Mammary epithelial cell (primary cell): ENCODE data around the gene LBX2.

ENCODE experiments used
- EZH2 ChIP-seq: IDR thresholded peaks from 2 replicates; pipeline ENCODE4 v1.6.1; 2012; ENCODE audit warnings: low read length, inconsistent platforms, borderline replicate concordance
- TF ChIP-seq, protein P1 (sequence below), 2 donors: IDR thresholded peaks in 1 of 2; conservative IDR thresholded peaks in 1 of 2; 2 replicates each; pipeline ENCODE4 v1.5.1; 2011 to 2012; ENCODE audit warnings: inconsistent platforms in 2 of 2, low read length in 2 of 2, mild to moderate bottlenecking in 2 of 2, control low read depth in 1 of 2, low read depth in 1 of 2; ENCODE audit not compliant: insufficient read depth in 1 of 2; ENCODE audit errors: extremely low read depth in 1 of 2

DNA sequence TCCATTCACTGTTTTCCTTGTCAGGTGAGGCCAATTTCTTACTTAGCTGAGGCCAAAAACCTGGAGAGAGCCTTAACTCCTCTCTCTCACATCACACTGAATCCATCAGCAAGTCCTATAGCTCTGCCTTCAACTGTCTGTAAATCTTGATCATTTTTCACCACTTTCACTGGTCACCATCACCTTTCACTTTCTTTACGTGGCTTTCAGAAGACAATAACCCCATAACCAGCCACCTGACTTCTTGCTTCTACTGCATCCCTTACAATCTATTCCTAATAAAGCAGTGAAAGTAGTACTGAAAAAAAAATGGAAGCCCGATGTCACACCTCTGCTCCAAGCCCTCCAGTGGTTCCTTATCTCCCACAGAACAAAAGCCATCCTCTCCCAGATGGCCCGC lies 46.6 kb upstream of the LBX2 start:
- TF ChIP-seq EZH2, result no peak
- TF ChIP-seq, protein P1, sequence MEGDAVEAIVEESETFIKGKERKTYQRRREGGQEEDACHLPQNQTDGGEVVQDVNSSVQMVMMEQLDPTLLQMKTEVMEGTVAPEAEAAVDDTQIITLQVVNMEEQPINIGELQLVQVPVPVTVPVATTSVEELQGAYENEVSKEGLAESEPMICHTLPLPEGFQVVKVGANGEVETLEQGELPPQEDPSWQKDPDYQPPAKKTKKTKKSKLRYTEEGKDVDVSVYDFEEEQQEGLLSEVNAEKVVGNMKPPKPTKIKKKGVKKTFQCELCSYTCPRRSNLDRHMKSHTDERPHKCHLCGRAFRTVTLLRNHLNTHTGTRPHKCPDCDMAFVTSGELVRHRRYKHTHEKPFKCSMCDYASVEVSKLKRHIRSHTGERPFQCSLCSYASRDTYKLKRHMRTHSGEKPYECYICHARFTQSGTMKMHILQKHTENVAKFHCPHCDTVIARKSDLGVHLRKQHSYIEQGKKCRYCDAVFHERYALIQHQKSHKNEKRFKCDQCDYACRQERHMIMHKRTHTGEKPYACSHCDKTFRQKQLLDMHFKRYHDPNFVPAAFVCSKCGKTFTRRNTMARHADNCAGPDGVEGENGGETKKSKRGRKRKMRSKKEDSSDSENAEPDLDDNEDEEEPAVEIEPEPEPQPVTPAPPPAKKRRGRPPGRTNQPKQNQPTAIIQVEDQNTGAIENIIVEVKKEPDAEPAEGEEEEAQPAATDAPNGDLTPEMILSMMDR (conservative IDR thresholded peaks at IDR 0.05 in 1 of 2, IDR thresholded peaks at IDR 0.05 in 1 of 2; ENCODE audit: extremely low read depth in 1 of 2, insufficient read depth in 1 of 2, low read depth in 1 of 2, low read length in 2 of 2), result no peak
